Measurements from ENCODE around the gene BHLHE40.
"Not testable (repeated sequence)": the region's sequence is repeated elsewhere in the genome, so short reads cannot be mapped to it uniquely, and the experiment has no call there.

The BHLHE40 gene

DNA sequence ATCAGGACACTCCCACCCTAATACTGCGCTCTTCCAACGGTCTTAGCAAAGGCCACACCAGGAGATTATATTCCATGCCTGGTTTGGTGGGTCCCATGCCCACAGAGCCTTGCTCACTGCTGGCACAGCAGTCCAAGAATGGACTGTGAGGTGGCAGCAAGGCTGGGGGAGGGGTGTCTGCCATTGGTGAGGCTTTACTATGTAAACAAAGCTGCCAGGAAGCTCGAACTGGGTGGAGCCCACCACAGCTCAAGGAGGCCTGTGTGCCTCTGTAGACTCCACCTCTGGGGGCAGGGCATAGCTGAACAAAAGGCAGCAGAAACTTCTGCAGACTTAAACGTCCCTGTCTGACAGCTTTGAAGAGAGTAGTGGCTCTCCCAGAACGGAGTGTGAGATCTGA, 13.2 kb upstream of the BHLHE40 start:
- not testable (repeated sequence) for H3K18ac ChIP-seq (ENCODE audit: low read depth in 1 of 2, low read length in 2 of 2); H3K23ac ChIP-seq (ENCODE audit: low read length in 2 of 2); H3K4ac ChIP-seq (ENCODE audit: low read depth in 1 of 2, low read length in 2 of 2); H2AFZ ChIP-seq (ENCODE audit: low read depth, low read length); H4K8ac ChIP-seq (ENCODE audit: low read length); H3K27me3 ChIP-seq (ENCODE audit: control insufficient read depth in 1 of 2, insufficient read depth in 1 of 2, low read length in 2 of 2); H2BK5ac ChIP-seq (ENCODE audit: low read depth, low read length, poor library complexity, severe bottlenecking); H3K4me2 ChIP-seq (ENCODE audit: low read length, poor library complexity, severe bottlenecking); H2BK15ac ChIP-seq (ENCODE audit: low read depth, poor library complexity, severe bottlenecking); H3K36me3 ChIP-seq (ENCODE audit: control insufficient read depth in 1 of 2, insufficient read depth in 2 of 2, low read depth in 1 of 2, low read length in 2 of 2); H3K9me3 ChIP-seq (ENCODE audit: control insufficient read depth, low read length); H2AK5ac ChIP-seq (ENCODE audit: low read length, severe bottlenecking); H4K91ac ChIP-seq (ENCODE audit: low read length); H3K9ac ChIP-seq (ENCODE audit: low read length); H3K4me3 ChIP-seq (ENCODE audit: insufficient read depth in 1 of 2, low read depth in 1 of 2, low read length in 2 of 2); H3K14ac ChIP-seq (ENCODE audit: low read length in 2 of 2); H3K4me1 ChIP-seq (ENCODE audit: control insufficient read depth, insufficient read depth, low read depth, low read length); H2BK120ac ChIP-seq (ENCODE audit: low read depth, low read length); H3K27ac ChIP-seq (ENCODE audit: low read length, poor library complexity, severe bottlenecking); H3K79me1 ChIP-seq (replicated peaks; ENCODE audit: low read length, poor library complexity, severe bottlenecking); H2BK12ac ChIP-seq (ENCODE audit: low read length in 2 of 2); DNase-seq
- WGBS, result 62% methylated on average over 5 of the region's 5 CpGs

DNA sequence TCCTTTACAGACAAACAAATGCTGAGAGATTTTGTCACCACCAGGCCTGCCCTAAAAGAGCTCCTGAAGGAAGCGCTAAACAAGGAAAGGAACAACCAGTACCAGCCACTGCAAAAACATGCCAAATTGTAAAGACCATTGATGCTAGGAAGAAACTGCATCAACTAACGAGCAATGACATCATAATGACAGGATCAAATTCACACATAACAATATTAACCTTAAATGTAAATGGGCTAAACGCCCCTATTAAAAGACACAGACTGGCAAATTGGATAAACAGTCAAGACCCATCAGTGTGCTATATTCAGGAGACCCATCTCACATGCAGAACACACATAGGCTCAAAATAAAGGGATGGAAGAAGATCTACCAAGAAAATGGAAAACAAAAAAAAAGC, 11.6 kb upstream of the BHLHE40 start:
- not testable (repeated sequence) for H3K4me2 ChIP-seq (ENCODE audit: low read length, poor library complexity, severe bottlenecking); H3K18ac ChIP-seq (ENCODE audit: low read depth in 1 of 2, low read length in 2 of 2); H2BK15ac ChIP-seq (ENCODE audit: low read depth, poor library complexity, severe bottlenecking); H3K9me3 ChIP-seq (ENCODE audit: control insufficient read depth, low read length); H3K79me1 ChIP-seq (replicated peaks; ENCODE audit: low read length, poor library complexity, severe bottlenecking); H2AFZ ChIP-seq (ENCODE audit: low read depth, low read length); H3K4me1 ChIP-seq (ENCODE audit: control insufficient read depth, insufficient read depth, low read depth, low read length); H3K27ac ChIP-seq (ENCODE audit: low read length, poor library complexity, severe bottlenecking); H2AK5ac ChIP-seq (ENCODE audit: low read length, severe bottlenecking); H3K27me3 ChIP-seq (ENCODE audit: control insufficient read depth in 1 of 2, insufficient read depth in 1 of 2, low read length in 2 of 2); H3K36me3 ChIP-seq (ENCODE audit: control insufficient read depth in 1 of 2, insufficient read depth in 2 of 2, low read depth in 1 of 2, low read length in 2 of 2); H3K4me3 ChIP-seq (ENCODE audit: insufficient read depth in 1 of 2, low read depth in 1 of 2, low read length in 2 of 2); H2BK5ac ChIP-seq (ENCODE audit: low read depth, low read length, poor library complexity, severe bottlenecking); DNase-seq; H2BK120ac ChIP-seq (ENCODE audit: low read depth, low read length); H3K23ac ChIP-seq (ENCODE audit: low read length in 2 of 2); H3K9ac ChIP-seq (ENCODE audit: low read length); H4K8ac ChIP-seq (ENCODE audit: low read length); H4K91ac ChIP-seq (ENCODE audit: low read length); H3K4ac ChIP-seq (ENCODE audit: low read depth in 1 of 2, low read length in 2 of 2); H2BK12ac ChIP-seq (ENCODE audit: low read length in 2 of 2); H3K14ac ChIP-seq (ENCODE audit: low read length in 2 of 2)
- WGBS, result 92% methylated on average over 3 of the region's 3 CpGs

DNA sequence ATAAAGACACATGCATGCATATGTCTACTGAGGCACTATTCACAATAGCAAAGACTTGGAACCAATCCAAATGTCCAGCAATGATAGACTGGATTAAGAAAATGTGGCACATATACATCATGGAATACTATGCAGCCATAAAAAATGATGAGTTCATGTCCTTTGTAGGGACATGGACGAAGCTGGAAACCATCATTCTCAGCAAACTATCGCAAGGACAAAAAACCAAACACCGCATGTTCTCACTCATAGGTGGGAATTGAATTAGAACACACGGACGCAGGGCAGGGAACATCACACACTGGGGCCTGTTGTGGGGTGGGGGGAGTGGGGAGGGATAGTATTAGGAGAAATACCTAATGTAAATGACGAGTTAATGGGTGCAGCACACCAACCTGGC, 7.8 kb upstream of the BHLHE40 start:
- not testable (repeated sequence) for H4K8ac ChIP-seq (ENCODE audit: low read length); H3K4me1 ChIP-seq (ENCODE audit: control insufficient read depth, insufficient read depth, low read depth, low read length); H3K79me1 ChIP-seq (replicated peaks; ENCODE audit: low read length, poor library complexity, severe bottlenecking); H2BK5ac ChIP-seq (ENCODE audit: low read depth, low read length, poor library complexity, severe bottlenecking); H3K14ac ChIP-seq (ENCODE audit: low read length in 2 of 2); H3K4ac ChIP-seq (ENCODE audit: low read depth in 1 of 2, low read length in 2 of 2); H2AK5ac ChIP-seq (ENCODE audit: low read length, severe bottlenecking); H3K9me3 ChIP-seq (ENCODE audit: control insufficient read depth, low read length); H3K18ac ChIP-seq (ENCODE audit: low read depth in 1 of 2, low read length in 2 of 2); H3K36me3 ChIP-seq (ENCODE audit: control insufficient read depth in 1 of 2, insufficient read depth in 2 of 2, low read depth in 1 of 2, low read length in 2 of 2); DNase-seq; H3K23ac ChIP-seq (ENCODE audit: low read length in 2 of 2); H2BK15ac ChIP-seq (ENCODE audit: low read depth, poor library complexity, severe bottlenecking); H2AFZ ChIP-seq (ENCODE audit: low read depth, low read length); H4K91ac ChIP-seq (ENCODE audit: low read length); H3K27me3 ChIP-seq (ENCODE audit: control insufficient read depth in 1 of 2, insufficient read depth in 1 of 2, low read length in 2 of 2); H3K9ac ChIP-seq (ENCODE audit: low read length); H2BK120ac ChIP-seq (ENCODE audit: low read depth, low read length); H3K27ac ChIP-seq (ENCODE audit: low read length, poor library complexity, severe bottlenecking); H3K4me2 ChIP-seq (ENCODE audit: low read length, poor library complexity, severe bottlenecking); H3K4me3 ChIP-seq (ENCODE audit: insufficient read depth in 1 of 2, low read depth in 1 of 2, low read length in 2 of 2); H2BK12ac ChIP-seq (ENCODE audit: low read length in 2 of 2)
- 91% methylated on average over 6 of the region's 6 CpGs for WGBS

DNA sequence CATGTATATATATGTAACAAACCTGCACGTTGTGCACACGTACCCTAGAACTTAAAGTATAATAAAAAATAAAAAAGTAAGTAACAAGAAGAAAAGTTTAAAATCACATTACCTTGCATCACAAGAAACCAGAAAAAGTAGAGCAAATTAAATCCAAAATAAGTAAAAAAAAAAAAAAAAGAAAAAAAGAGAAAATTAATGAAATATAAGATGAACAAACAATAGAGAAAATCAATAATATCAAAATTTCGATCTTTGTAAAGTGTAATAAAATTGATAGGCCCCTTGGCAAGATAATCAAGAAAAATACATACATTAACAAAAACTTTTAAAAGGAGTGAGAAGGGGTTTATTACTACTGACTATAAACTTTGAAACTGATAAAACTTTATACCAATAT, 7.4 kb upstream of the BHLHE40 start:
- H3K14ac ChIP-seq (ENCODE audit: low read length in 2 of 2), result no peak overlapping the region
- no peak overlapping the region for H3K9ac ChIP-seq (ENCODE audit: low read length)
- no peak overlapping the region for H4K91ac ChIP-seq (ENCODE audit: low read length)
- no peak overlapping the region for H2BK12ac ChIP-seq (ENCODE audit: low read length in 2 of 2)
- H3K79me1 ChIP-seq (replicated peaks; ENCODE audit: low read length, poor library complexity, severe bottlenecking), result peaks cover under 1% of the 10 kb centered on the region
- no peak overlapping the region for H4K8ac ChIP-seq (ENCODE audit: low read length)
- H3K27me3 ChIP-seq (ENCODE audit: control insufficient read depth in 1 of 2, insufficient read depth in 1 of 2, low read length in 2 of 2), result no peaks in the 10 kb centered on the region
- H3K18ac ChIP-seq (ENCODE audit: low read depth in 1 of 2, low read length in 2 of 2), result no peak overlapping the region
- no peak overlapping the region for H2BK120ac ChIP-seq (ENCODE audit: low read depth, low read length)
- H2BK5ac ChIP-seq (ENCODE audit: low read depth, low read length, poor library complexity, severe bottlenecking), result no peak overlapping the region
- peaks cover 1% of the 10 kb centered on the region for H3K4me1 ChIP-seq (ENCODE audit: control insufficient read depth, insufficient read depth, low read depth, low read length)
- no peak overlapping the region for H3K4me2 ChIP-seq (ENCODE audit: low read length, poor library complexity, severe bottlenecking)
- H2AK5ac ChIP-seq (ENCODE audit: low read length, severe bottlenecking), result no peak overlapping the region
- H2AFZ ChIP-seq (ENCODE audit: low read depth, low read length), result no peak overlapping the region
- no peak overlapping the region for H2BK15ac ChIP-seq (ENCODE audit: low read depth, poor library complexity, severe bottlenecking)
- no peak overlapping the region for H3K23ac ChIP-seq (ENCODE audit: low read length in 2 of 2)
- no peak overlapping the region for H3K4me3 ChIP-seq (ENCODE audit: insufficient read depth in 1 of 2, low read depth in 1 of 2, low read length in 2 of 2)
- WGBS, result no CpG with 5 or more reads among the region's 3 CpGs
- H3K9me3 ChIP-seq (ENCODE audit: control insufficient read depth, low read length), result no peaks in the 10 kb centered on the region
- no peak overlapping the region for H3K27ac ChIP-seq (ENCODE audit: low read length, poor library complexity, severe bottlenecking)
- no peak overlapping the region for H3K4ac ChIP-seq (ENCODE audit: low read depth in 1 of 2, low read length in 2 of 2)
- DNase-seq, result no peak
- no peaks in the 10 kb centered on the region for H3K36me3 ChIP-seq (ENCODE audit: control insufficient read depth in 1 of 2, insufficient read depth in 2 of 2, low read depth in 1 of 2, low read length in 2 of 2)

Measured in mesenchymal stem cell (in vitro differentiated cells and primary cell).